HEK293T (cell line): ENCODE data around the gene KASH5.

Source experiments
- ARNT ChIP-seq: fragments of 450-650 bp; IDR thresholded peaks from 2 replicates; pipeline ENCODE4 v1.6.1; 2017; ENCODE audit warnings: mild to moderate bottlenecking
- BHLHE40 ChIP-seq: fragments of 450-650 bp; IDR thresholded peaks from 2 replicates; pipeline ENCODE4 v1.6.1; 2016; ENCODE audit warnings: mild to moderate bottlenecking, moderate library complexity, borderline replicate concordance
- ELF4 ChIP-seq: fragments of 450-650 bp; IDR thresholded peaks from 2 replicates; pipeline ENCODE4 v1.6.1; 2017; ENCODE audit warnings: antibody characterized with exemption
- FOXA1 ChIP-seq: fragments of 450-650 bp; IDR thresholded peaks from 2 replicates; pipeline ENCODE4 v1.6.1; 2016; ENCODE audit warnings: mild to moderate bottlenecking
- FOXM1 ChIP-seq: fragments of 450-650 bp; IDR thresholded peaks from 2 replicates; pipeline ENCODE4 v1.6.1; 2017; ENCODE audit warnings: mild to moderate bottlenecking, borderline replicate concordance
- NFRKB ChIP-seq: fragments of 450-650 bp; IDR thresholded peaks from 2 replicates; pipeline ENCODE4 v1.6.1; 2016; ENCODE audit warnings: mild to moderate bottlenecking, moderate library complexity
- PKNOX1 ChIP-seq: fragments of 450-650 bp; IDR thresholded peaks from 2 replicates; pipeline ENCODE4 v1.6.1; 2016
- SP1 ChIP-seq: fragments of 450-650 bp; IDR thresholded peaks from 2 replicates; pipeline ENCODE4 v1.6.1; 2017
- SUZ12 ChIP-seq: fragments of 450-650 bp; IDR thresholded peaks from 2 replicates; pipeline ENCODE4 v1.6.1; 2016; ENCODE audit warnings: mild to moderate bottlenecking
- TARDBP ChIP-seq: fragments of 450-650 bp; IDR thresholded peaks from 2 replicates; pipeline ENCODE4 v1.6.1; 2016

- no peak for TF ChIP-seq BHLHE40
- no peak for TF ChIP-seq FOXM1
- TF ChIP-seq PKNOX1: no peak
- no peak for TF ChIP-seq ELF4
- no peak for TF ChIP-seq FOXA1
- no peak for TF ChIP-seq SUZ12
- no peak for TF ChIP-seq SP1
- no peak for TF ChIP-seq NFRKB
- TF ChIP-seq TARDBP: no peak
- no peak for TF ChIP-seq ARNT
Observed at GRCh38 chr19:49374665-49375434, 13.2 kb upstream of the KASH5 start.
